Common myeloid progenitor, CD34-positive (primary cell): ENCODE results near the gene KLHL13.

Source experiments
- CTCF ChIA-PET: fragments of 350-600 bp; sonication (Branson Sonifier 250); formaldehyde crosslinking; loops from one replicate; lab custom pipeline; 2021; ENCODE audit warnings: antibody characterized with exemption; lab: Charles Lee
- POLR2A ChIA-PET: fragments of 350-600 bp; sonication (Branson Sonifier 250); formaldehyde crosslinking; loops from one replicate; lab custom pipeline; 2021; ENCODE audit warnings: antibody characterized with exemption; lab: Charles Lee
- DNase-seq, 3 donors: peaks; one replicate each; pipeline versions ENCODE4 v3.0.0 to v3.0.0-alpha.2; 2013
- H3K27ac ChIP-seq, 2 experiments: 1 replicate in 1 of 2; 2 replicates in 1 of 2; pipeline ENCODE4 v1.7.0; 2013; ENCODE audit warnings: inconsistent platforms in 2 of 2, low read length in 2 of 2, mild to moderate bottlenecking in 2 of 2, low read depth in 1 of 2, moderate library complexity in 1 of 2; ENCODE audit not compliant: severe bottlenecking in 2 of 2, insufficient read depth in 1 of 2, poor library complexity in 1 of 2
- H3K27me3 ChIP-seq, 5 experiments: replicated peaks in 2 of 5; 1 replicate in 3 of 5; 2 replicates in 2 of 5; pipeline versions ENCODE4 v1.6.1 to v1.7.0; 2013; ENCODE audit warnings: low read length in 4 of 5, mild to moderate bottlenecking in 2 of 5, moderate library complexity in 2 of 5, inconsistent platforms in 1 of 5; ENCODE audit not compliant: insufficient read depth in 5 of 5, control insufficient read depth in 4 of 5
- H3K36me3 ChIP-seq, 4 experiments: 1 replicate in 2 of 4; 2 replicates in 2 of 4; pipeline versions ENCODE4 v1.6.1 to v1.7.0; 2013; ENCODE audit warnings: low read length in 3 of 4, control low read depth in 1 of 4, mild to moderate bottlenecking in 1 of 4; ENCODE audit not compliant: control insufficient read depth in 4 of 4, insufficient read depth in 4 of 4
- H3K4me1 ChIP-seq, 4 experiments: 1 replicate in 3 of 4; 2 replicates in 1 of 4; pipeline versions ENCODE4 v1.6.1 to v1.7.1; 2013; ENCODE audit warnings: low read length in 3 of 4, mild to moderate bottlenecking in 3 of 4, control low read depth in 1 of 4, inconsistent platforms in 1 of 4, moderate library complexity in 1 of 4; ENCODE audit not compliant: control insufficient read depth in 4 of 4, insufficient read depth in 4 of 4; ENCODE audit errors: control extremely low read depth in 1 of 4
- H3K4me3 ChIP-seq, 7 experiments: 1 replicate in 4 of 7; 2 replicates in 3 of 7; pipeline versions ENCODE4 v1.5.1 to v1.7.0; 2013; ENCODE audit warnings: mild to moderate bottlenecking in 7 of 7, low read length in 6 of 7, moderate library complexity in 6 of 7, inconsistent platforms in 2 of 7, low read depth in 2 of 7, control low read depth in 1 of 7; ENCODE audit not compliant: insufficient read depth in 4 of 7, control insufficient read depth in 1 of 7; ENCODE audit errors: extremely low read depth in 1 of 7
- H3K9me3 ChIP-seq, 5 experiments: 1 replicate in 4 of 5; 2 replicates in 1 of 5; pipeline versions ENCODE4 v1.6.1 to v1.7.1; 2013; ENCODE audit warnings: low read length in 4 of 5, mild to moderate bottlenecking in 2 of 5, inconsistent platforms in 1 of 5, low read depth in 1 of 5, moderate library complexity in 1 of 5; ENCODE audit not compliant: control insufficient read depth in 4 of 5, insufficient read depth in 2 of 5; ENCODE audit errors: control extremely low read depth in 1 of 5
- WGBS: methylation state at CpG from one replicate; pipeline ENCODE4 v1.1.5; 2013; ENCODE audit not compliant: insufficient coverage; 5-methylcytosine and 5-hydroxymethylcytosine counted together

KLHL13 gene

DNA sequence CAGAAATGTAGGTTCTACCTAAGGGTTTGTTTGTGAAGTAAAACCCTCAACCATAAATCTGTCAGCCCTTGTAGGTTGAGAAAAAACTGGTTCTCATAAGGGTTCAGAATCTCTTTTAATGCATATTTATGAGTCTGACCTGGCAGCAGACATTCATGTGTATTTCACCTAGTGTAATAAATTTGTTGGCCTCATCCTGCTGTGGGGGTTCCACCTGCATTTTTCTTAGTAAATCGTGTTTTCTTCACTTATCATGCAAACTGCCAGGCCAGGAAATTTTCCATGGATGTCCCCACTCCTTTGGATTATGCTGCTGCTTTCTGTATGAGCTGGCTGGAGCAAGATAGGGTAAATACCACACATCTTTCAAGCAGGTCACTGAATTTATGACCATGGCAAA is 42.4 kb downstream of the KLHL13 start:
- 25% methylated on average over 1 of the region's 1 CpG for WGBS

DNA sequence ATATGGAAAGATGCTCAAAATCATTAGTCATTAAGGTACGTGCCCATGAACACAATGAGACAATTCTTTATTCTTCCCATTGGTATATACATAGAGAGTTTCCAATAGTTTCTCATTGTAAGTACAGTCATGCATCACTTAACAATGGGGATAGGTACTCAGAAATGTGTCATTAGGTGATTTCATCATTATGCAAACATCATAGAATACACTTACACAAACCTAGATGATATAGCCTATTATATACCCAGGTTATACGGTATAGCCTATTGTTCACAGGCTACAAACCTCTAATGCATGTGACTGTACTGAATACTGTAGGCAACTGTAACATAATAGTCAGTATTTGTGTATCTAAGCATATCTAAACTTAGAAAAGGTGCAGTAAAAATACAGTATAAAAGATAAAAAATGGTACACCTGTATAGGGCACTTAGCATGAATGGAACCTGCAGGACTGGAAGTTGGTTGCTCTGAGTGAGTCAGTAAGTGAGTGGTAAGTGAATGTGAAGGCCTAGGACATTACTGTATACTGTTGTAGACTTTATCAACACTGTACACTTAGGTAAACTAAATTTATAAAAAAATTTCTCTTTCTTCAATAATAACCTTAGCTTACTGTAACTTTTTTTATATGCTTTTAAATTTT is 49.6 kb downstream of the KLHL13 start:
- H3K4me3 ChIP-seq, result no peak overlapping the region
- H3K36me3 ChIP-seq, result no peaks in the 10 kb centered on the region
- DNase-seq, result no peak
- H3K4me1 ChIP-seq, result peaks cover 0 to 3% (median 0%) of the 10 kb centered on the region in 4 experiments
- H3K27me3 ChIP-seq, result no peaks in the 10 kb centered on the region
- H3K9me3 ChIP-seq, result no peaks in the 10 kb centered on the region
- no peak overlapping the region for H3K27ac ChIP-seq
- WGBS, result no CpG with 5 or more reads among the region's 2 CpGs
- ChIA-PET POLR2A (no interaction called here), CTCF (interaction anchor here (1.3 kb wide), 1 partner anchor 9 kb away, joined by 4 read pairs; no protein-coding TSS in a partner anchor)

More for the DNA sequence above, 42.4 kb downstream of the KLHL13 start:
- Histone ChIP-seq H3K36me3 (no peaks in the 10 kb centered on the region), H3K27me3 (no peaks in the 10 kb centered on the region), H3K9me3 (peaks cover 0 to 4% (median 0%) of the 10 kb centered on the region in 5 experiments), H3K27ac (no peak overlapping the region), H3K4me3 (no peak overlapping the region), H3K4me1 (no peaks in the 10 kb centered on the region)
- CTCF ChIA-PET, result interaction anchor here (1.1 kb wide), 1 partner anchor 23 kb away, joined by 3 read pairs; no protein-coding TSS in a partner anchor
- POLR2A ChIA-PET, result no interaction called here
- no peak for DNase-seq

DNA sequence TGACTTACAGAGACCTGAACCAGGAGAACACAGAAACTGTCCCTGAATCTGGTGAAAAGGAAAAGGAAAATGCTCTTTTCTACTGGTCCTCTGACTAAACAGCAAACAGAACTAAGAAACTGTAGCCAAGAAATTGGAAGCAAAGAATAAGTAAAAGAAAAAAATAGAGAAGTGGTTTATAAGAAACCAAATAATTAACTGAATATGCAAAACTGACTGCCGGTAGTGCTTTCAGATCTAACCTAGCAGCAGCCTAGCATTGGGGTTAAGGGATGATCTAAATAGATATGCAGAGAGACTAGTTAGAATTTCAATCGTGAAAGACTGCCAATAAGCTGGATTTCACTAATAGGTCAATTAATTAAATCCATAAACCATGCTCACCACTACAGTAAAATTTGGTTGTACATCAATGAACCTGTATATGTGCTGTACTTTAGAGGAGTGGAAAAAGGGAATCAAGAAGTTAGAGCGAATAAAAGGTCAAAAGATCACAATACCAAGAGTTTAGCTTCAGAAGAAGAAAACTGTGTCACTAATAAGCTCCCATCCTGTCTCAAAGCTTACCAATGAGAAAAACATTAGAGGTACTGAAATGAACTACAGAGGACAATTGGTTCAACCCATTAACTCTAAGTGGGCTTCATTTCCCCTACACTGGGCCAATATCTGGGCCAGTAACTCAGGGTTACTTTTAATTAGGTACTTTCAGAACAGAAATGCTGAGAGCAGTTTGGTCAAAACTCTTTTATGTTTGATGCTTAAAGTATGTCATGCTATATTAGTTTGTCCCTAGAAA is 53.6 kb downstream of the KLHL13 start:
- no peaks in the 10 kb centered on the region for H3K27me3 ChIP-seq
- POLR2A ChIA-PET, result no interaction called here
- no peaks in the 10 kb centered on the region for H3K9me3 ChIP-seq
- no peaks in the 10 kb centered on the region for H3K36me3 ChIP-seq
- H3K4me3 ChIP-seq, result no peak overlapping the region
- DNase-seq, result peak in 2 of 3 donors; percentile 9 to 27
- CTCF ChIA-PET, result interaction anchor here (1.5 kb wide), 1 partner anchor 53 kb away, joined by 3 read pairs; no protein-coding TSS in a partner anchor
- H3K4me1 ChIP-seq, result peaks cover 0 to 3% (median 0%) of the 10 kb centered on the region in 4 experiments
- no peak overlapping the region for H3K27ac ChIP-seq
- WGBS, result no CpG with 5 or more reads among the region's 3 CpGs

DNA sequence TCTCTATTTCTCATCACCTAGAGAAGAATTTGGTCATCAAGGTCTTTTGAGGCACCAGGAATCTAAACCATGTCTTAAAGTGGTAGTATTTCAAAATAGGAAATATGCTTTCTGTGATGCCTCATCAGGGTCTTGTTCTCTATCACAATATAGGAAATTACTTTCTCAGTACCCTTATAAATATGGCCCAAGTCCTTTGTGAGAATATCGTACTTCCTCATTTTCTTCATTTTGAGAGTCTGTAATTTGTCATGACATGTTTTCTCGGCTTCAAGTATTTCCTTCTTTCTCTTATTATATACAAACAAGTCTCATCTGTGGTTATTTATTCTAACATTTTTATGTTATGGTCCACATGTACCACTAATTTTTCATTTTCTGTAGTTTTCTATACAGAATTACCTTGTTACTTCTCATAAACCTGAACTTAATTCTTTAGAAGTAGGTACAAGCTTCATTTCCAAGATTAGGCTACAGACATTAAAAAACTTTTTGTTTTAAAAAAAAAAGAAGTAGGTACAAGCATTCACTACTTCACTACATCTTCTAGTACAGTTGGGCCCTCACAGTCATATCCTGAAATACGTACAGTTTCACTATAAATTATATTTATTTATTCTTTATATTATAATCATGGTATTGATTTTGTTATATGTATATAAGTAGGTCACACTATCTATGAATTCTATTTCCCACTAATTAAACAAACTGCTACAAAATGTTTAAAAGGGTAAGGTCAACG is 54.4 kb downstream of the KLHL13 start:
- Histone ChIP-seq H3K4me3 (no peak overlapping the region), H3K36me3 (no peaks in the 10 kb centered on the region), H3K27ac (no peak overlapping the region), H3K27me3 (no peaks in the 10 kb centered on the region), H3K4me1 (peaks cover 0 to 3% (median 0%) of the 10 kb centered on the region in 4 experiments), H3K9me3 (no peaks in the 10 kb centered on the region)
- ChIA-PET POLR2A (no interaction called here), CTCF (no interaction called here)
- WGBS, result 29% methylated on average over 1 of the region's 4 CpGs
- peak; percentile 13 to 66 (median 47) for DNase-seq

DNA sequence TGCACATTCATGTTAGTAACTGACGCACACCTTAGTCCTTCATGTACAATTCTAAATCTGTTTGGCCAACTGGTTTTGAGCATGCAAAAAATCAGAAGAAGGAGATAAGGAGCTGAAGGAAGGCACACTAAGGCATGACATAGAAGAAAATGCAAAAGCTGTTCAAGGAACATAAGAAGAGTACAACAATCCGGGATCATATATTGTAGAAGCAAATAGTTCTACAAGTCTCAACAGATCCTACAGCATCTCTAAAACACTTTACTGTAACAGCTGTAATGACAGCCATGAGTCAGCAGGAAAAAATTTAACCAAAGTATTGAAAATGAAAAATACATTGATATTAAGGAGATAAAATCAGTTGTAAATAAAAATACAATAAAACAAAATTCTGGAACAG is 57.7 kb downstream of the KLHL13 start:
- Histone ChIP-seq H3K4me1 (peaks cover 0 to 3% (median 0%) of the 10 kb centered on the region in 4 experiments), H3K36me3 (no peaks in the 10 kb centered on the region), H3K27me3 (no peaks in the 10 kb centered on the region), H3K27ac (no peak overlapping the region), H3K9me3 (no peaks in the 10 kb centered on the region), H3K4me3 (no peak overlapping the region)
- CTCF ChIA-PET, result interaction anchor here (0.6 kb wide), 1 partner anchor 209 kb away, joined by 5 read pairs; no protein-coding TSS in a partner anchor
- no peak for DNase-seq
- POLR2A ChIA-PET, result no interaction called here
- WGBS, result 100% methylated on average over 1 of the region's 2 CpGs

DNA sequence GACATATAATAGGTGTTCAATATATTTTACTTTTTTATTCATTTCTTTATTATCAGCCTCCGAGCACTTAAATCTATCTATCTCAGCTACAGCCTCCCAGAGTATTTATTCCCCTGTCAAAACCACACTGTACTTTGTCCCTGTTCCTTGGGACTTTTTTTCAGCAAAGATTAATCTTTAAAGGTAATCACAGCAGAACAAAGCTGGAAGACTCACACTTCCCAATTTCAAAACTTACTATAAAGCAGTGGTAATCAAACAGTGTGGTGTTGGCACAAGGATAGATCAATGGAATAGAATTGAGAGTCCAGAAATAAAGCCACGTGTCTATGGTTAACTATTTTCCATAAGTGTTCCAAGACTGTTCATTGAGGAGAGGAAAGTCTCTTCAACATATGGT is 59.7 kb downstream of the KLHL13 start:
- H3K36me3 ChIP-seq, result no peaks in the 10 kb centered on the region
- no CpG with 5 or more reads among the region's 2 CpGs for WGBS
- DNase-seq, result no peak
- no peak overlapping the region for H3K27ac ChIP-seq
- no peak overlapping the region for H3K4me3 ChIP-seq
- ChIA-PET POLR2A (no interaction called here), CTCF (no interaction called here)
- no peaks in the 10 kb centered on the region for H3K27me3 ChIP-seq
- no peaks in the 10 kb centered on the region for H3K9me3 ChIP-seq
- no peaks in the 10 kb centered on the region for H3K4me1 ChIP-seq
